ENCODE measurements around the gene MFSD1. TPM values are rescaled to one million over a fixed set of nuclear protein-coding genes. Genes with fewer than 3 reads are reported as not detected.

MFSD1 gene
- total and polyA plus RNA-seq, 2 experiments from 2014 or later, result 4.3 to 28.4 TPM

GRCh38 chr3:158773166-158773565 lies 28.7 kb upstream of the MFSD1 start (continued):
- TF ChIP-seq REST (IDR thresholded peaks at IDR 0.05; ENCODE audit: unreplicated experiment), result no peak
- no peak for TF ChIP-seq CREB1 (CRISPR knock-in tag; IDR thresholded peaks at IDR 0.05; ENCODE audit: low read depth)
- no peak for TF ChIP-seq EZH2phosphoT487 (IDR thresholded peaks at IDR 0.05; ENCODE audit: unreplicated experiment)
- no peak for TF ChIP-seq ZNF114 (CRISPR knock-in tag; IDR thresholded peaks at IDR 0.05)
- TF ChIP-seq ETS1 (IDR thresholded peaks at IDR 0.05), result no peak
- no peak for TF ChIP-seq EZH2 (IDR thresholded peaks at IDR 0.05; ENCODE audit: low read depth, unreplicated experiment)

- H3K9me2 ChIP-seq (ENCODE audit: insufficient read depth), result no peaks in the 10 kb centered on the region
- no peak for TF ChIP-seq ETS1 (IDR thresholded peaks at IDR 0.05)
- TF ChIP-seq CTCF (conservative IDR thresholded peaks at IDR 0.05; ENCODE audit: low read depth in 2 of 2), result peak in 1 of 2 experiments; percentile 24; a peak in 1 of 4 replicates
- Mint-ChIP-seq H3K4me1 (peaks cover 12% of the 10 kb centered on the region), H3K36me3 (ENCODE audit: low read depth) (no peaks in the 10 kb centered on the region; the same call in 2 of the 3 replicates), H3K27me3 (ENCODE audit: insufficient read depth, low read depth, poor library complexity) (peaks cover 7% of the 10 kb centered on the region), H3K4me3 (no peak overlapping the region), H3K27ac (no peak overlapping the region), H3K9me3 (no peaks in the 10 kb centered on the region)
- no peaks in the 10 kb centered on the region for H3K27me3 ChIP-seq (ENCODE audit: insufficient read depth)
- no peaks in the 10 kb centered on the region for H4K20me1 ChIP-seq (replicated peaks; ENCODE audit: insufficient read depth)
- H3K27ac ChIP-seq (ENCODE audit: low read depth), result no peak overlapping the region
- no peak for DNase-seq (ENCODE audit: low spot score)
- H3K79me2 ChIP-seq (replicated peaks; ENCODE audit: insufficient read depth), result no peaks in the 10 kb centered on the region
- H2AFZ ChIP-seq, result no peak overlapping the region
- no peaks in the 10 kb centered on the region for H3K36me3 ChIP-seq (ENCODE audit: insufficient read depth)
- no peak for ATAC-seq
- H3K4me2 ChIP-seq, result no peak overlapping the region
- H3K4me3 ChIP-seq, result no peak overlapping the region
- no peaks in the 10 kb centered on the region for H3F3A ChIP-seq (replicated peaks; ENCODE audit: low read depth)
- H3K4me1 ChIP-seq (ENCODE audit: insufficient read depth), result no peaks in the 10 kb centered on the region
Observed at GRCh38 chr3:158773845-158774830, 27.7 kb upstream of the MFSD1 start.

Data from GM23338 (cell line).